Effector memory CD8-positive, alpha-beta T cell (primary cell): ENCODE measurements around the gene UCHL3.
A peak's percentile ranks its signal among the peaks of the same experiment; 100 is the strongest.

ENCODE experiments used
- ATAC-seq: fragments of 150-1000 bp; cut with Tn5 transposase; replicated peaks from 2 replicates; pipeline ENCODE4 v1.10.0; 2021; ENCODE audit warnings: mild to moderate bottlenecking, moderate library complexity
- DNase-seq, 3 experiments: peaks; one replicate each; pipeline ENCODE4 v3.0.0; 2021
- H3K27ac Mint-ChIP-seq, 2 donors: one replicate each; pipeline ENCODE4 v1.8.0; 2022; ENCODE audit warnings: mild to moderate bottlenecking in 2 of 2, mixed read lengths in 2 of 2, moderate library complexity in 2 of 2
- H3K27me3 Mint-ChIP-seq, 2 donors: one replicate each; pipeline ENCODE4 v1.8.0; 2022; ENCODE audit warnings: mixed read lengths in 2 of 2
- H3K36me3 Mint-ChIP-seq: one replicate; pipeline ENCODE4 v1.8.0; 2022; ENCODE audit warnings: mild to moderate bottlenecking, moderate library complexity, mixed read lengths; ENCODE audit not compliant: insufficient read depth
- H3K4me1 Mint-ChIP-seq, 2 donors: one replicate each; pipeline ENCODE4 v1.8.0; 2022; ENCODE audit warnings: low read depth in 2 of 2, mixed read lengths in 2 of 2
- H3K4me3 Mint-ChIP-seq, 2 donors: one replicate each; pipeline ENCODE4 v1.8.0; 2022; ENCODE audit warnings: mild to moderate bottlenecking in 2 of 2, mixed read lengths in 2 of 2, moderate library complexity in 2 of 2
- H3K9me3 Mint-ChIP-seq, 2 donors: one replicate each; pipeline ENCODE4 v1.8.0; 2022; ENCODE audit warnings: mixed read lengths in 2 of 2
- total RNA-seq, 9 experiments: gene quantifications; one replicate each; lab custom pipeline; 2026; lab: John Stamatoyannopoulos, UW

The UCHL3 gene
- total RNA-seq: 0.88 to 4.7 (median 2.8) reads per million in 9 experiments

DNA sequence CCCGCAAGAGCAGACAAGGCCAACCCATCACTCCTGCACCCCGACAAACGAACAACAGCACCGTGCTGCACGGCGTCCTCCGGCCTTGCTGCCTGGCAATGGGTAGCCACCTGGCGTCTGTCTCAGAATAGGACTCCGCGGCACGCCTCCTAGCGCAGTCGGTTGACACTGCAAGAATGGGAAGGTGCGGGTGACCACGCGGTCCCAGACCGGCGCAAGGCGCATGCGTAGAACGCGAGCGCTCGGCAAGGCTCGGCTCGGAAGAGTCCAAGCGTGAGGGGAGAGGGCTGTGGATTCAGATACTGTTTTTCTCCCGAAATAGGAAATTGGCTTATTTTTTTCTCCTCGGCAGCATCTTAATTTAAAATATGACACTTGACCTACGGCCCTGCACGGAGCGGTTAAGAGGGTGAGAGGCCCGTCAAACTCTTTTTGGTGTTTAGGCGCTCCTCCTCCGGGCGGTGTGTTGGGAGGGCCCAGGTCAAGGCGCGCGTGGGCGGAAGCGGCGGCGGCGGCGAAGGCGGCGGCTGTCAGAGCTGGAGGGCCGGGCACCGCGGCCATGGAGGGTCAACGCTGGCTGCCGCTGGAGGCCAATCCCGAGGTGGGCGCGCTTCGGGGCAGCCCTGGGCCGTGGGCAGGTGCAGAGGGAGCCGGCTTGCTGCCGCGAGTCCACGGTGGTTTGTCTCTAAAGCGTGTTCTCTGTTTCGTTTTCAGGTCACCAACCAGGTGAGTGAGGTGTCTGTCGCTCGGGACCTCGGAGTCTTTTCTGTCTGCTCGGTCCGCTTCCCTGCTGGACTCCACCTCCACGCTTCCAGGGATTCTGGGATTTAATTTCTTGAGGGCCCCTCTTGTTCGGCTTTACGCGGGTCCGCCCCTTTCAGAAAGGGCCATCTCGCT lies at the start of gene UCHL3:
TSS of gene UCHL3 (plus strand) at position 530 of the 897 bp plus-strand sequence. CDS start at position 560, 30 bp downstream.
- peaks cover 30 to 41% of the 10 kb centered on the region in 2 donors for H3K4me1 Mint-ChIP-seq
- H3K27me3 Mint-ChIP-seq: no peaks in the 10 kb centered on the region
- peak within 1 kb of the TSS; percentile 90 to 92 for H3K4me3 Mint-ChIP-seq
- no peaks in the 10 kb centered on the region for H3K9me3 Mint-ChIP-seq
- peak within 1 kb of the TSS; percentile 95 to 96 for H3K27ac Mint-ChIP-seq
- DNase-seq: peak; percentile 97 to 98 (median 98)
- peak; percentile 90 for ATAC-seq
- H3K36me3 Mint-ChIP-seq: peaks cover 18% of the 10 kb centered on the region

DNA sequence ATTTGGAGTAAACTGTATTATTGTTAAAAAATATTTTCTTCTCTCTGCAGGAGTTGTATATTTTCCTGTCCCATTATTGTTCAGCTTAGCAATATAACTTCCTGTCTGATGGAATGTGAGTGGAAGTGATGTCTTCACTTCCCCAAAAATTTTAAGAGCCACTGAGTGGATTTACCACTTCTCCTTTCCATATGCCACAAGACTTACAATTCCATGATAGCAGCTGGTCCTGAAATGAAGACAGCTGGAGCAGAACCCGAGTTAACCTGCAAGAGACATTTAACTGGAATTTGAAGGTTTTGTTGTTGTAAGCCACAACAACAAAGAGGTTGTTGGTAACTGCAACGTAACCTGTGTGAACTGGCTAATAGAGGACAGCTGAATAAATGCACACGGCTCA lies 44.3 kb upstream of the UCHL3 start:
- Mint-ChIP-seq H3K36me3 (no peaks in the 10 kb centered on the region), H3K4me1 (no peaks in the 10 kb centered on the region), H3K9me3 (peaks cover 0 to 1% of the 10 kb centered on the region in 2 donors), H3K4me3 (no peak overlapping the region), H3K27me3 (peaks cover 0 to 2% of the 10 kb centered on the region in 2 donors), H3K27ac (no peak overlapping the region)
- DNase-seq (no peak), ATAC-seq (no peak)

DNA sequence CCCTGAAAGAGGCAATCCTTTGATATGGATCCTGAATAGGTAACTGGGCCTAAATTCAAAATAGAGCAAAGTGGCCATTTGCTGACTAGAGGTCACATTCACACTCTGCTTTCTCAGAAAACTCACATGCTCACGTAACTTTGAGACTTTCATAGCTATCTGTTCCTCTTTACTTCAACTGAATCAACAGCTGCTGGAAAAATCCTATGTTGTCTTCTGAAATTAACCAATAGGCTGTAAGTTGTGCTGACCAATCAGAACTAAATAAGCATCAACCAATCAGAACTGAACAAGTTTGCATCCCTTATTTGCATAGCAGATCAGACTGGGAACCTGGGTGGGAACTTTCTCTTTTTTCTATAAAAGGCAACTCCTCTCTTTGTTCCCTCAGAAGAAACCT lies 43.6 kb upstream of the UCHL3 start:
- ATAC-seq: no peak
- Mint-ChIP-seq H3K9me3 (peaks cover 0 to 1% of the 10 kb centered on the region in 2 donors), H3K27me3 (peaks cover 0 to 6% of the 10 kb centered on the region in 2 donors), H3K4me3 (no peak overlapping the region), H3K4me1 (no peaks in the 10 kb centered on the region), H3K36me3 (no peaks in the 10 kb centered on the region), H3K27ac (no peak overlapping the region)
- DNase-seq: no peak

DNA sequence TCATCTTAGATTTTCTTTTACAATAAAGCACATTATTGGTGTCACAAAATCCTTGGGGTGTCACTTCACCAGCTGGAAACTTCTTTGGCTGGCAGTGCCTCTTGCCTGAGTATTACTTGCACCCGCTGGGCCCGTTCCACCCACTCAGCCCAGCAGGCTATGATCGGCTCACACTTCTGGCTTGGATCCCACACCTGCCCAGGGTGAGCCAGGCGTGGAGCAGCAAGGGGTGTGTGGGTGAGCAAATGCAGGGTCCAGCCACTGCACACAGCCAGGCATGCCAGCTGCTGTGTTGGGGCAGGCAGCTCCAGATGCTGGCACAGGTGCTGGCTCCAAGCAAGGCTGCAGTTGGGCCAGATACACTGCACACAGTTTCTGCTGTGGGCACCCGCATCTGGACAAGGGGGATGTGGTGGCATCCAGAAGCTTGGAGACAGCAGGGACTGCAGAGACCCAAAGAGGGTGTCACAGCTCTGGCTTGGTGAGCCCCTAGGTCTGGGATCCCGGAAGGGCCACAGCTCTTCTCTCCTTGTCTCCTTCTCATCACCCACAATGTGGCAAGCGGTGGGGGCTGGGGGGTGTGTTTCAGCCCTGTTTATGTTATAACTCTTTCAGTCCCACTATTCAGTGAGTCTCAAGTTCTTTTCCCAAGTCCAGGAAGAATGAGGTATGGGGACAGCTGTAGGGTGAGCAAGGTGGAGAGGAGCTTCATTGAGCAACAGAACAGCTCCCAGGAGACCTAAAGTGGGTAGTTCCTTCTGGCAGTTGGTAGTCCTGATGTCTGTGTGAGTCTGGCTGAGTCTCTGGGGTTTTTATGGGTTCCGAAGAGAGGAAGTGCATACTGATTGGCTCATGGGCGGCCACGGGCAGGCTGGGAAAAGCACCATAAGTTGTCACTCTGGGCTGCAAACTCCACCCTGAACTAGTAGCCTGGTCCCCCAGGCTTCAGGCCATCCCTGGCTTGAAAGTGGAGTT lies 42.3 kb upstream of the UCHL3 start:
- ATAC-seq (no peak), DNase-seq (no peak)
- Mint-ChIP-seq H3K36me3 (peaks cover 3% of the 10 kb centered on the region), H3K27me3 (peaks cover 6% of the 10 kb centered on the region in 2 donors), H3K4me1 (no peaks in the 10 kb centered on the region), H3K9me3 (no peaks in the 10 kb centered on the region), H3K4me3 (no peak overlapping the region), H3K27ac (no peak overlapping the region)

DNA sequence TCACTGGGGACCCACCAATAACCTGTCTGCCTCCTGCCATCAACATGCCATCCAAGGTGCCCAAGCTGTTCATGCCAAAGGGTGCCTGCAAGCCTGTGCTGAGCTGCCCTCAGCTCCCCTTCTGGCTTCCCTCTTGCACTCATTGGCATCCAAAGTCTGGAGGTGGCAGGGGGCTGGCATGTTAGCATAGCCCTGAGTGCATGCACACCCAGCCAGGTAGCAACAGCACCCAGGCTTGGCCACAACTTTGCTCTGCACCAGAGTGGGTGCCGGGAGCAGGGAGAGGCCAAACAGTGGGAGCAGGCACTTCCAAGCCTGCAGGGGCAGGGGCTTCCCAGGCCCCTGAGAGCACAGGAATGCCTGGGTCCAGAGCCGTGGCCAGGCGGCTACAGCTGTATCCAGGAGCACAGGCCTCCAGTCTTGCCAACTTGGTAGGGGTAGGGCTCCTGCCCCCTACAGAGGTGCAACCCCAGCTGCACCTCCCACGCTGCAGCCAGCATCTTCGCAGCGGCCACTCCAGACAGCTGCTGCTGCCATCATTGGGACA lies 41.5 kb upstream of the UCHL3 start:
- no peaks in the 10 kb centered on the region for H3K4me1 Mint-ChIP-seq
- ATAC-seq (no peak), DNase-seq (no peak)
- no peak overlapping the region for H3K27ac Mint-ChIP-seq
- peaks cover 9 to 14% of the 10 kb centered on the region in 2 donors for H3K27me3 Mint-ChIP-seq
- H3K4me3 Mint-ChIP-seq: no peak overlapping the region
- H3K36me3 Mint-ChIP-seq: peaks cover 3% of the 10 kb centered on the region
- H3K9me3 Mint-ChIP-seq: no peaks in the 10 kb centered on the region

DNA sequence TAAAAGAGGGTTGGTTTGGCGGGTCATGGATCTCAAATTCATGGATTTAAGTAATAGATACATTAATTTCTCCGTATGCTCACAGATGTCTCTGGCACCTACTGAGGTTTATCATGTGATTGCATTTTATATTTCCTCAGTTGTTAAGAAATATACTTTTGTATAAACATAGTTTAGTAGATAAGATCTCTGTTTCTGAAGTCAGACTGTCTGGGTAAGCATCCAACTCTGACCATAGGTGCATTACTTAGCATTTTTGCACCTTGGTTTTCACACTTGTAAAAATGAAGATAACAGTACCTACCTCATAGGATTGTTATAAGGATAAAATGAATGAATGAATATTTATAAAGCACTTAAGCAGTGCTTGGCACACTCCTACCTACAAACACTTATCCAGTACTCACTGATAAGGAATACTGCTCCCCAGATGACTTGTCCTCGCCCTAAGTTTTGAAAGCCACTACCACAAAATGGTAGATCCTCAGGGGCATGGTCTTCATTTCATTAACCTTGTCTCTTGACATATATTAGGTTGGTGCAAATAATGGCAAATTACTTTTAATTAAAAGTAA lies 38.5 kb upstream of the UCHL3 start:
- Mint-ChIP-seq H3K27me3 (peaks cover 19 to 27% of the 10 kb centered on the region in 2 donors), H3K27ac (no peak overlapping the region), H3K36me3 (peaks cover 3% of the 10 kb centered on the region), H3K9me3 (no peaks in the 10 kb centered on the region), H3K4me1 (no peaks in the 10 kb centered on the region), H3K4me3 (no peak overlapping the region)
- ATAC-seq (no peak), DNase-seq (no peak)

DNA sequence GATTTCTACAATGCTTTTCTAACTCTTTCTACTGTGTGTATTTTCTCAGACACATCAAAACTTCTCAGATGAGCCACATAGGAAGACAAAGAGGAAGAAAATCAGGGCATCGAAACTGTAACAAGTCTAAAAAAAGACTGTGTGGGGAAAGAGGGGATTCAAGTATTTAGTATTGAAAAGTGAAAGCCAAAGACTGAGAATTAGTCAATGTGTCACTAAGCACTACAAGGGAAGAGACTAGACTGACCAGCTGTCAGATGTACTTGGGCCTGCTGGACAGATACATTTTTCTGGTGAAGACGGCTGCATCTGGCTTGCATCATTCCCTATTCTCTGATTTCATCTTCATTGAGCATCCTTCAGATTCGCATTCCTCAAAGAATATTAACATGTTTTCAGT lies 37.3 kb upstream of the UCHL3 start:
- DNase-seq (no peak), ATAC-seq (no peak)
- no peaks in the 10 kb centered on the region for H3K4me1 Mint-ChIP-seq
- H3K27ac Mint-ChIP-seq: no peak overlapping the region
- peaks cover 19 to 27% of the 10 kb centered on the region in 2 donors for H3K27me3 Mint-ChIP-seq
- peaks cover 3% of the 10 kb centered on the region for H3K36me3 Mint-ChIP-seq
- H3K4me3 Mint-ChIP-seq: no peak overlapping the region
- H3K9me3 Mint-ChIP-seq: no peaks in the 10 kb centered on the region

DNA sequence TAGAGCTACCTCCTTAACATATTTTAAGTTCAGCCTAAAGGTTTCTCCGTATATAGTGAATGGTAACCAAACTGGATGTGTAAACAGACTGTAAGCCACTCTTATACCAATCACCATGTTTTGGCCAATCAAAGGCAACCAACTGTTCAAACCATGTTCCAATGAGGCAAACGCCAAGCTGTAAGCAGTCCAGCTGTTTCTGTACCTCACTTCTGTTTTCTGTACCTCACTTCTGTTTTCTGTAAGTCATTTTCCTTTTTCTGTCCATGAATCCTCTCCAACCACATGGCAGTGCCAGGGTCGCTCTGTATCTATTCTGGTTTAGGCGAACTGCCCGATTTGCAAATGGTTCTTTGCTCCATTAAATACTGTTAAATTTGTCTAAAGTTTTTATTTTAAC lies 36.3 kb upstream of the UCHL3 start:
- H3K9me3 Mint-ChIP-seq: no peaks in the 10 kb centered on the region
- peaks cover 3% of the 10 kb centered on the region for H3K36me3 Mint-ChIP-seq
- no peak overlapping the region for H3K4me3 Mint-ChIP-seq
- no peaks in the 10 kb centered on the region for H3K4me1 Mint-ChIP-seq
- DNase-seq (no peak), ATAC-seq (no peak)
- H3K27me3 Mint-ChIP-seq: peaks cover 19 to 27% of the 10 kb centered on the region in 2 donors
- H3K27ac Mint-ChIP-seq: no peak overlapping the region

DNA sequence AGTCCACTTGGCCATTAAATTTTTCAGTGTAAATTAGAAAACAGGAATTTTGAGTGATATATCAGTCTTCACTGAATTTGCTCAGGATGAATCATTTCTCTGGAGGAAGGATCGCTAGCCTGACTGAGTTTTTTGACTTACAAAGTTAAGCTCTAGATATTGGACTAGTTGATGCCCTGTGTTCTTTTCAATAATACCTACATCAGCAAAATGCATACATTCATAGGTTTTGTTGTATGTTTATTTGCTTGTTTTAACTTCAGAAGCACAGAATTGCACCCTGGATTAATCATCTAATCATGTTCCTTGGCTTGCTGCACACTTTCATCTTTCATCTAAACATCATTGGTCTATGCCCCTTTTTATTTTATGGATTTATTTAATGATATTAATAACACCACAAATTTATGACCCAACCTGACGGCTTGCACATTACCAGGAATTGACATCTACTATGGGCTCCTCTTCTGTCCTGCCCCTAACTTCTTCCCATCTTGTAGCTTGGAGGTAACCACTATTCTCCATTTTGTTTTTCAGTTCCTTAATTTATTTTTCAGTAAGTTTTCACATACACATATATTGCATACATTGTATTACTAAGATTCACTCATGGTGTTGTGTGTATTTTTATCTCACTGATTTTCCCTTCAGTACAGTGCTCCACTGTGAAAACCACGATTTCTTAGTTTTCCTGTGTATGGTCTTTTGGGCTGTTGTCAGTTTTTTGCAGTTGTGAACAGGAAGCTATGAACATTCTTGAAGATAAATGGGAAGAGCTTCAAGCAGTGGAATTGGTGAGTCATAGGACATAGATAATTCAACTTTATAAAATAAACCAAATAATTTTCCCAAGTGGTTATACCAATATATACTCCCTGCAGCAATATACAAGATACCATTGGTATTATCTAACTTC lies 35.3 kb upstream of the UCHL3 start:
- Mint-ChIP-seq H3K9me3 (no peaks in the 10 kb centered on the region), H3K4me3 (no peak overlapping the region)

DNA sequence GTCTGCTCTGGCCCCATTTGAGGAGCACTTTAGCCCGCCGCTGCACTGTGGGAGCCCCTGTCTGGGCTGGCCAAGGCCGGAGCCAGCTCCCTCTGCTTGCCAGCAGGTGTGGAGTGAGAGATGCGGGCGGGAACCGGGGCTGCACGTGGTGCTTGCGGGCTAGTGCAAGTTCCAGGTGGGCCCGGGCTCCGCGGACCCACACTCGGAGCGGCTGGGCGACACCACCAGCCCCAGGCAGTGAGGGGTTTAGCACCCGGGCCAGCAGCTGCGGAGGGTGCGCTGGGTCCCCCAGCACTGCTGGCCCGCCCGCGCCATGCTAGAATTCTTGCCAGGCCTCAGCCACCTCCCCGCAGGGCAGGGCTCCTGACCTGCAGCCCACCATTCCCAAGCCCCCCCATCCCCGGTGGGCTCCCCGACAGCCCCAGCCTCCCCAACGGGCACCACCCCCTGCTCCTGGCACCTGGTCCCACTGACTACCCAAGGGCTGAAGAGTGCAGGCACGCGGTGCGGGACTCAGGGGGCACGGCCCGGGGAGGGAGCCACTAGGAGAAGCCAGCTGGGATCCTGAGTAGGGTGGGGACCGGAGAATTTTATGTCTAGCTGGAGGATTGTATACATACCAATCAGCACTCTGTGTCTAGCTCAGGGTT lies 31.0 kb upstream of the UCHL3 start:
- no peak overlapping the region for H3K27ac Mint-ChIP-seq
- no peaks in the 10 kb centered on the region for H3K4me1 Mint-ChIP-seq
- no peaks in the 10 kb centered on the region for H3K36me3 Mint-ChIP-seq
- H3K27me3 Mint-ChIP-seq: peaks cover under 1 to 13% of the 10 kb centered on the region in 2 donors
- ATAC-seq (no peak), DNase-seq (no peak)
- peaks cover 0 to 2% of the 10 kb centered on the region in 2 donors for H3K9me3 Mint-ChIP-seq
- H3K4me3 Mint-ChIP-seq: no peak overlapping the region

More for the DNA sequence above, 35.3 kb upstream of the UCHL3 start:
- ATAC-seq (no peak), DNase-seq (no peak)
- Mint-ChIP-seq H3K4me1 (no peaks in the 10 kb centered on the region), H3K36me3 (peaks cover 3% of the 10 kb centered on the region), H3K27ac (no peak overlapping the region), H3K27me3 (peaks cover 19 to 27% of the 10 kb centered on the region in 2 donors)

DNA sequence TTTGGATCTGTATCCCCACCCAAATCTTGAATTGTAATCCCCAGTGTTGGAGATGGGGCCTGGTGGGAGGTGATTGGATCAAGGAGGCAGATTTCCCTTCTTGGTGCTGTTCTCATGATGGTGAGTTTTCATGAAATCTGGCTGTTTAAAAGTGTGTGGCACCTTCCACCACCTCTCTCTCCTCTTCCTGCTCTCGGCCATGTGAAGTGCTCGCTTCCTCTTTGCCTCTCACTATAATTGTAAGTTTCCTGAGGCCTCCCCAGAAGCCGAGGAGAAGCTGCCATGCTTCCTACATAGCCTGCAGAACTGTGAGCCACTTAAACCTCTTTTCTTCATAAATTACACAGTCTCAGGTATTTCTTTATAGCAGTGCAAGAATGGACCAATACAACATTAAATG lies 27.6 kb upstream of the UCHL3 start:
- Mint-ChIP-seq H3K4me3 (no peak overlapping the region), H3K4me1 (no peaks in the 10 kb centered on the region), H3K27ac (no peak overlapping the region), H3K9me3 (peaks cover 0 to 2% of the 10 kb centered on the region in 2 donors), H3K36me3 (no peaks in the 10 kb centered on the region), H3K27me3 (no peaks in the 10 kb centered on the region)
- no peak for ATAC-seq
- DNase-seq: no peak

DNA sequence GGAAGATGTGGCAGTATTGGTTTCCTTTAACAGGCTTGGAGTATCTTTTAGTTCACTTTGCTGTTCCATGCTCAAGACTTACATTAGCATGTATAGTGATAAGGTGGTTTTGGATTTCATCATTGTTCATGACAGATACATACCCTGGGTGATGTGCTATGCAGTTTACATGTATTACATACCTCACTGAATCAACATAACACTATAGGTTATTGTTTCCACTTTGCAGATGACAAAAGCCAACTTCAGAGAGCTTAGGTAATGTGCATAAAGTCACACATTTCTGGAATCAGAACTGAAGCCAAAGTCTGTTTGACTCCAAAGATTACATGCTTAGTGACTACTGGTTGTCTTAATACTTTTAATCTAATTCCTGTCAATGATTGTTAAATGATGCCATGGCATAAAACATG lies 19.0 kb upstream of the UCHL3 start:
- ATAC-seq (no peak), DNase-seq (no peak)
- H3K27me3 Mint-ChIP-seq: no peaks in the 10 kb centered on the region
- no peak overlapping the region for H3K4me3 Mint-ChIP-seq
- peaks cover 11% of the 10 kb centered on the region for H3K36me3 Mint-ChIP-seq
- H3K4me1 Mint-ChIP-seq: peaks cover 26 to 41% of the 10 kb centered on the region in 2 donors
- no peak overlapping the region for H3K27ac Mint-ChIP-seq
- H3K9me3 Mint-ChIP-seq: no peaks in the 10 kb centered on the region
